ENCODE results near the gene PTPRR.

- TF ChIP-seq RAD21 (conservative IDR thresholded peaks at IDR 0.05 in 1 of 2, IDR thresholded peaks at IDR 0.05 in 1 of 2) (no peak), CBX8 (IDR thresholded peaks at IDR 0.05) (no peak), EP300 (IDR thresholded peaks at IDR 0.05) (no peak), MYC (IDR thresholded peaks at IDR 0.05; ENCODE audit: borderline replicate concordance, low read length) (no peak), POLR2A (IDR thresholded peaks at IDR 0.05; ENCODE audit: low read length) (no peak), CTCF (IDR thresholded peaks at IDR 0.05) (no peak), PHF8 (IDR thresholded peaks at IDR 0.05; ENCODE audit: borderline replicate concordance, low read depth) (no peak)
Observed at GRCh38 chr12:70795608-70796007, 124.9 kb downstream of the PTPRR start.
